Breast epithelium (tissue), 4 donors: ENCODE measurements around the gene CFAP20DC. TPM values are rescaled to one million over a fixed set of nuclear protein-coding genes. Genes with fewer than 3 reads are reported as not detected.

Experiments
- DNase-seq, 2 donors: peaks; one replicate each; pipeline ENCODE4 v3.0.0-alpha.2; 2019; ENCODE audit warnings: low spot score in 2 of 2
- H3K27ac ChIP-seq, 2 donors: fragments of 200-600 bp; sonication (generic) in 1 of 2; one replicate each; pipeline ENCODE4 v1.5.1; 2016 to 2019; ENCODE audit warnings: mild to moderate bottlenecking in 1 of 2
- H3K27me3 ChIP-seq, 2 donors: fragments of 200-600 bp; sonication (generic) in 1 of 2; one replicate each; pipeline versions ENCODE4 v1.5.1 to v1.6.0; 2017 to 2019; ENCODE audit warnings: control low read depth in 1 of 2, mild to moderate bottlenecking in 1 of 2
- H3K36me3 ChIP-seq: fragments of 200-600 bp; one replicate; pipeline ENCODE4 v1.5.1; 2019
- H3K4me1 ChIP-seq, 2 donors: fragments of 200-600 bp; sonication (generic); one replicate each; pipeline ENCODE4 v1.5.1; 2016 to 2019; ENCODE audit warnings: control low read depth in 1 of 2
- H3K4me3 ChIP-seq, 3 donors: fragments of 200-600 bp; sonication (generic); 1 replicate in 2 of 3; 2 replicates in 1 of 3; pipeline ENCODE4 v1.5.1; 2016 to 2019; ENCODE audit warnings: mild to moderate bottlenecking in 3 of 3, moderate library complexity in 2 of 3
- H3K9me3 ChIP-seq, 2 donors: fragments of 200-600 bp; sonication (generic) in 1 of 2; one replicate each; pipeline ENCODE4 v1.5.1; 2016 to 2019; ENCODE audit warnings: control low read depth in 1 of 2
- POLR2A ChIP-seq: fragments of 450-650 bp; IDR thresholded peaks from one replicate; pipeline ENCODE4 v1.6.1; 2016; ENCODE audit warnings: antibody characterized with exemption, mild to moderate bottlenecking, moderate library complexity
- POLR2AphosphoS5 ChIP-seq, 3 donors: sonication (generic); formaldehyde crosslinking; IDR thresholded peaks; one replicate each; pipeline ENCODE4 v1.6.1; 2017; ENCODE audit warnings: antibody characterized with exemption in 3 of 3
- intact Hi-C: fragments of 100-400 bp; cut with DNase I; formaldehyde crosslinking; loops from one replicate; pipeline ENCODE4 v1.15.1; 2023; ENCODE audit warnings: low total_unique reads
- total RNA-seq, 3 donors: library from RNA; depleted of rRNA; stranded (reverse); fragments of >200 nt; gene quantifications; one replicate each; pipeline ENCODE4 v1.1.0, GENCODE V29; 2016
- TF ChIP-seq, protein P1 (sequence below), 3 donors: fragments of 450-650 bp; IDR thresholded peaks; one replicate each; pipeline ENCODE4 v1.5.1; 2016 to 2017; ENCODE audit warnings: antibody characterized with exemption in 3 of 3, mild to moderate bottlenecking in 3 of 3, moderate library complexity in 3 of 3

CFAP20DC gene
- total RNA-seq, 3 donors from 2014 or later = 0.44 to 3.3 (median 2.4) TPM

DNA sequence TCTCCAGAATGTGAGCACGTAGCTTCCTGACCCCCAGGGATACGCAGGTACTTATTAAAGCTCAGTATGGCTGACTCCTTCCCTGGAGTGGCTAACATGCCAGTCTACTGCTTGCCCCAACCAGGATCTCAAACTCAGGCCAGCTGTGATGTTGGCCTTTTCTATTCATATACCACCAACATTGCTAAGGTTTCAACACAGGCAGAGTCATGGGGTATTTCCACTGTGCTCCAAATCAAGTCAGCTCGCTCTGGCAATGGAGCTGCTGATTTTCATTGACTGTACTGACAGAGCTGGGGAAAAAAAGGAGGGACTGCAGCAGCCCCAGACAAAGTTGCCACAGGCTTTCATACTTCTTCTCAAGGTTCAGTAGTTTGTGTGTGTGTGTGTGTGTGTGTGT, 87.0 kb downstream of the CFAP20DC start:
- H3K27ac ChIP-seq = no peak overlapping the region
- TF ChIP-seq, protein P1, sequence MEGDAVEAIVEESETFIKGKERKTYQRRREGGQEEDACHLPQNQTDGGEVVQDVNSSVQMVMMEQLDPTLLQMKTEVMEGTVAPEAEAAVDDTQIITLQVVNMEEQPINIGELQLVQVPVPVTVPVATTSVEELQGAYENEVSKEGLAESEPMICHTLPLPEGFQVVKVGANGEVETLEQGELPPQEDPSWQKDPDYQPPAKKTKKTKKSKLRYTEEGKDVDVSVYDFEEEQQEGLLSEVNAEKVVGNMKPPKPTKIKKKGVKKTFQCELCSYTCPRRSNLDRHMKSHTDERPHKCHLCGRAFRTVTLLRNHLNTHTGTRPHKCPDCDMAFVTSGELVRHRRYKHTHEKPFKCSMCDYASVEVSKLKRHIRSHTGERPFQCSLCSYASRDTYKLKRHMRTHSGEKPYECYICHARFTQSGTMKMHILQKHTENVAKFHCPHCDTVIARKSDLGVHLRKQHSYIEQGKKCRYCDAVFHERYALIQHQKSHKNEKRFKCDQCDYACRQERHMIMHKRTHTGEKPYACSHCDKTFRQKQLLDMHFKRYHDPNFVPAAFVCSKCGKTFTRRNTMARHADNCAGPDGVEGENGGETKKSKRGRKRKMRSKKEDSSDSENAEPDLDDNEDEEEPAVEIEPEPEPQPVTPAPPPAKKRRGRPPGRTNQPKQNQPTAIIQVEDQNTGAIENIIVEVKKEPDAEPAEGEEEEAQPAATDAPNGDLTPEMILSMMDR (IDR thresholded peaks at IDR 0.05) = no peak
- TF ChIP-seq POLR2AphosphoS5 (IDR thresholded peaks at IDR 0.05) (no peak), POLR2A (no peak)
- no peaks in the 10 kb centered on the region for H3K4me1 ChIP-seq
- no peaks in the 10 kb centered on the region for H3K9me3 ChIP-seq
- intact Hi-C loops = no loop called here
- H3K4me3 ChIP-seq = no peak overlapping the region
- H3K27me3 ChIP-seq = no peaks in the 10 kb centered on the region
- DNase-seq = no peak
- H3K36me3 ChIP-seq = no peaks in the 10 kb centered on the region

DNA sequence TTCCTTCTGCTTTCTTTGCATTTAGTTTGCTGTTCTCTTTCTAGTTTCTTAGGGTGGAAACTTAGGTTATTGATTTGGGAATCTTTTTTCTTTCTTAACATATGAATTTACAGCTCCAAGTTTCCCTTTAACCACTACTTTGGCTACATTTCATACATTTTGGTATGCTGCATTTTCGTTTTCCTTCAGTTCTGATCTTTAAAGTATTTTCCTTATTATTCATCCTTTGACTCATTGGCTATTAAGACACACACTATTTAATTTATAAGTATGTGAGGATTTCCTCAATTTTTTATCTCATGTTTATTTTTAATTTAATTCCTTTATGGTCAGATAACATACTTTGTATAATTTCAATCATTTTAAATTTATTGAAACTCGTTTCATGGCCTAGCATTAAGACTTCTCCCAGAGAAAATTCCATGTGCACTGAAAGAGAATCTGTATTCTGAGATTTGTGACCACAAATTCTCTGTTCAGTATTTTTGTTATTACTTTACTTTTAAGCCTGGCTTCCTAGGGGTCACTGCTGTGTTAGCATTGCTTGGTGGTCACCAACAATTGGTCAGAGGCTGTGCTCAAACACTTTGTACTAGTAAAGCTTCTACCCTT, 87.7 kb downstream of the CFAP20DC start:
- TF ChIP-seq POLR2AphosphoS5 (IDR thresholded peaks at IDR 0.05) = no peak
- TF ChIP-seq, protein P1 (IDR thresholded peaks at IDR 0.05) = no peak
- no peak for TF ChIP-seq POLR2A
- Histone ChIP-seq H3K9me3 (no peaks in the 10 kb centered on the region), H3K27me3 (no peaks in the 10 kb centered on the region), H3K36me3 (no peaks in the 10 kb centered on the region), H3K27ac (no peak overlapping the region), H3K4me1 (no peaks in the 10 kb centered on the region), H3K4me3 (no peak overlapping the region)
- DNase-seq = no peak
- intact Hi-C loops = no loop called here

DNA sequence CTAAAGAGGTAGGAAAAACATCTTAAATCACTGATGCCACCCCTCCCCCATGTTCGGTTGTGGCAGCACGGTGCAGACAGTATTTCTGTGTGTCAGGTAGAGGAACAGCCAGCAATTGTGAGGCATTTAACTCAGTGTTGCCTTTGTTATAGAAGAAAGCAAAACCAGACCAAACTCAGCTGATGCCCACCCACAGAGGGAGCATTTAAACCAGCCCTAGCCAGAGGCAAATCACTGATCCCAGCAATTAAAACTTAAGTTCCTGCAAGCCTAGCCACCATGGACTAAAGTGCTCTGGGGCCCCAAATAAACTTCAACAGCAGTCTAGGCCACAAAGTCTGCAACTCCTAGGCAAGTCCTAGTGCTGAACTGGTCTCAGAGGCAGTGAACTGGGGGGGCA, 94.5 kb downstream of the CFAP20DC start:
- Histone ChIP-seq H3K9me3 (no peaks in the 10 kb centered on the region), H3K4me3 (no peak overlapping the region), H3K4me1 (no peaks in the 10 kb centered on the region), H3K27ac (no peak overlapping the region), H3K27me3 (no peaks in the 10 kb centered on the region), H3K36me3 (no peaks in the 10 kb centered on the region)
- intact Hi-C loops = no loop called here
- TF ChIP-seq POLR2AphosphoS5 (IDR thresholded peaks at IDR 0.05) = no peak
- TF ChIP-seq, protein P1 (IDR thresholded peaks at IDR 0.05) = no peak
- no peak for TF ChIP-seq POLR2A
- no peak for DNase-seq

DNA sequence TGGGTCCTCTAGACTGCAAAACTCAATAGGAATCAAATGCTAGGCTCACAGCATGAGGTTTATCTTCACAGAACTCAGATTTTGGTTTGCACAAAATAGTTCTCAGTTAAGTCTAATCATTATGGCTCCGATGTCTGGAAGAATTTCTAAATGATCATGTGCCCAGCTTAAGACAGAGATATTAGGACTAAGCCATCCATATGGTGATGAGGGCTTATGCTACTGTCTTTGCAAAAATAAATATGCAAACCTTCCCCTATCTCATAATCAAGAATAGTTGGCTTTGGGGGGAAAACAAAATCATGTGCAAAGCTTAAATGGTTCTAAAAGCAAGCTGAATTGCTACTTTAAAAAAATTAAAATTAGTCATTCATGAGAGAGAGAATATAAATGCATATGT, 96.5 kb downstream of the CFAP20DC start:
- Histone ChIP-seq H3K36me3 (no peaks in the 10 kb centered on the region), H3K27me3 (no peaks in the 10 kb centered on the region), H3K9me3 (no peaks in the 10 kb centered on the region), H3K27ac (no peak overlapping the region), H3K4me1 (no peaks in the 10 kb centered on the region), H3K4me3 (no peak overlapping the region)
- no peak for TF ChIP-seq POLR2A
- TF ChIP-seq POLR2AphosphoS5 (IDR thresholded peaks at IDR 0.05) = no peak
- TF ChIP-seq, protein P1 (IDR thresholded peaks at IDR 0.05) = no peak
- DNase-seq = no peak
- intact Hi-C loops = no loop called here

DNA sequence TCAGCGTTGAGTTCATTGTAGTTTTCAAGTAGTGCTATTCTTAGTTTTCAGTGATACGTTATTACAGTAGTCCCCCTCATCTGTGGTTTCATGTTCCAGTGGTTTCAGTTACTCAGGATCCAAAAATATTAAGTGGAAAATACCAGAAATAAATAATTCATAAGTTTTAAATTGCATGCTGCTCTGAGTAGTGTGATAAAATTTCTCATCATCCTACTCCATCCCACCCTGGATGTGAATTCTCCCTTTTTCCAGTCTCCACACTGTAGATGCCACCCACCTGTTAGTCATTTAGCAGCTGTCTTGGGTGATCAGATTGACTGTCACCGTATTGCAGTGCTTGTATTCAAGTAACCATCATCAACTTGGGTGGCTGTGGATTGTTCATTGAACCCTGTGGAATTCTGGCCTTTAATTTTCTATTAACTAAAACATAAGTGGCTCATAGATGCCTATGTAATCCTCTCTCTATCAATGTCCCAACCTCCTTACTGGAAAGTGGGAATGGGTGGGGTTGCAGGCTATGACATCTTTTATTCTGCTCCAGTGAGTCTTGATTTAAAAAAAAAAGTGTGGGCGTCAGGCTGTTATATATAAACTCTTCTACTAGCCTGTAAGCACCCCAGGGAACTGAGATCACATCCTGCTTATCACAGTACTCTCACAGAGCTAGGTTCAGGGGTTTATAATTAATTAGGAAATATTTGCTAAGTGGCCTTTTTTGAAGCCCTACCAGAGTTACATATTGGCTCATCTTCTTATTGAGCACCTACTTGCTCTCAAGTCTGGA, 97.5 kb downstream of the CFAP20DC start:
- intact Hi-C loops = no loop called here
- no peak for TF ChIP-seq POLR2AphosphoS5 (IDR thresholded peaks at IDR 0.05)
- TF ChIP-seq, protein P1 (IDR thresholded peaks at IDR 0.05) = no peak
- TF ChIP-seq POLR2A = no peak
- H3K27ac ChIP-seq = no peak overlapping the region
- no peaks in the 10 kb centered on the region for H3K27me3 ChIP-seq
- no peaks in the 10 kb centered on the region for H3K4me1 ChIP-seq
- no peak for DNase-seq
- H3K4me3 ChIP-seq = no peak overlapping the region
- no peaks in the 10 kb centered on the region for H3K9me3 ChIP-seq
- H3K36me3 ChIP-seq = no peaks in the 10 kb centered on the region
